HG03565 (cell line): Measurements from ENCODE around the gene FOXE3.

Experiments used
- ATAC-seq: cut with Tn5 transposase; IDR thresholded peaks from one replicate; pipeline ENCODE4 v1.9.1; 2021; ENCODE audit warnings: mild to moderate bottlenecking, moderate library complexity; ENCODE audit not compliant: unreplicated experiment

The FOXE3 gene

GRCh38 chr1:47403321-47403910 lies 12.7 kb upstream of the FOXE3 start:
- ATAC-seq = no peak

GRCh38 chr1:47405697-47406096 lies 10.4 kb upstream of the FOXE3 start:
- ATAC-seq = no peak

GRCh38 chr1:47406966-47407365 lies 9.1 kb upstream of the FOXE3 start:
- ATAC-seq = no peak

- no peak for ATAC-seq
Measured at GRCh38 chr1:47407481-47407880, 8.6 kb upstream of the FOXE3 start.

GRCh38 chr1:47409311-47410067 lies 6.6 kb upstream of the FOXE3 start:
- ATAC-seq = no peak

- no peak for ATAC-seq
Measured at GRCh38 chr1:47410068-47410455, 6.0 kb upstream of the FOXE3 start.

GRCh38 chr1:47411436-47411835 lies 4.6 kb upstream of the FOXE3 start:
- ATAC-seq = no peak

GRCh38 chr1:47412437-47412836 lies 3.6 kb upstream of the FOXE3 start:
- ATAC-seq = no peak

GRCh38 chr1:47416319-47417169 lies 459 bp downstream of the FOXE3 start:
- ATAC-seq = no peak

GRCh38 chr1:47417170-47418044 lies 1.3 kb downstream of the FOXE3 start:
- no peak for ATAC-seq

- no peak for ATAC-seq
Measured at GRCh38 chr1:47418122-47418521, 2.0 kb downstream of the FOXE3 start.

- no peak for ATAC-seq
Measured at GRCh38 chr1:47418681-47419325, 2.7 kb downstream of the FOXE3 start.

- ATAC-seq = no peak
Measured at GRCh38 chr1:47420547-47420946, 4.5 kb downstream of the FOXE3 start.

GRCh38 chr1:47423872-47424271 lies 7.8 kb downstream of the FOXE3 start:
- ATAC-seq = no peak

GRCh38 chr1:47424336-47424982 lies 8.4 kb downstream of the FOXE3 start:
- no peak for ATAC-seq

- no peak for ATAC-seq
Measured at GRCh38 chr1:47431534-47431933, 15.4 kb downstream of the FOXE3 start.

GRCh38 chr1:47432071-47433036 lies 16.3 kb downstream of the FOXE3 start:
- ATAC-seq = no peak

GRCh38 chr1:47433037-47433421 lies 16.9 kb downstream of the FOXE3 start:
- ATAC-seq = no peak
